HG03460 (cell line): ENCODE data around the gene CEP89.
"Not testable (repeated sequence)": the region's sequence is repeated elsewhere in the genome, so short reads cannot be mapped to it uniquely, and the experiment has no call there.

Experiments used
- ATAC-seq: cut with Tn5 transposase; IDR thresholded peaks from one replicate; pipeline ENCODE4 v1.9.1; 2021; ENCODE audit not compliant: unreplicated experiment

The CEP89 gene

GRCh38 chr19:32872391-32872790 lies 99.4 kb downstream of the CEP89 start:
- ATAC-seq = no peak

- ATAC-seq = no peak
Observed at GRCh38 chr19:32870981-32871451, 100.7 kb downstream of the CEP89 start.

- no peak for ATAC-seq
Observed at GRCh38 chr19:32869966-32870573, 101.7 kb downstream of the CEP89 start.

- no peak for ATAC-seq
Observed at GRCh38 chr19:32869369-32869965, 102.3 kb downstream of the CEP89 start, which contains the start of gene SLC7A9. SLC7A9 (minus strand) TSS chr19:32869767; CDS start chr19:32868534, 1,233 bp downstream.

GRCh38 chr19:32868206-32868950 lies 103.4 kb downstream of the CEP89 start:
- ATAC-seq = no peak

- not testable (repeated sequence) for ATAC-seq
Observed at GRCh38 chr19:32867436-32867835, 104.3 kb downstream of the CEP89 start.

- no peak for ATAC-seq
Observed at GRCh38 chr19:32866564-32867265, 105.0 kb downstream of the CEP89 start.

GRCh38 chr19:32866061-32866460 lies 105.7 kb downstream of the CEP89 start:
- ATAC-seq = no peak

GRCh38 chr19:32865326-32865725 lies 106.4 kb downstream of the CEP89 start:
- ATAC-seq = no peak

GRCh38 chr19:32864318-32865007 lies 107.3 kb downstream of the CEP89 start:
- no peak for ATAC-seq

GRCh38 chr19:32863841-32864240 lies 107.9 kb downstream of the CEP89 start:
- ATAC-seq = no peak

GRCh38 chr19:32863301-32863700 lies 108.5 kb downstream of the CEP89 start:
- ATAC-seq = no peak

GRCh38 chr19:32862741-32863140 lies 109.0 kb downstream of the CEP89 start:
- ATAC-seq = no peak

- no peak for ATAC-seq
Observed at GRCh38 chr19:32862173-32862572, 109.6 kb downstream of the CEP89 start.

- no peak for ATAC-seq
Observed at GRCh38 chr19:32861596-32861995, 110.2 kb downstream of the CEP89 start.

- ATAC-seq = no peak
Observed at GRCh38 chr19:32859591-32859990, 112.2 kb downstream of the CEP89 start.

GRCh38 chr19:32858559-32858958 lies 113.2 kb downstream of the CEP89 start:
- no peak for ATAC-seq

GRCh38 chr19:32858155-32858554 lies 113.6 kb downstream of the CEP89 start:
- no peak for ATAC-seq

- no peak for ATAC-seq
Observed at GRCh38 chr19:32857584-32857983, 114.2 kb downstream of the CEP89 start.

GRCh38 chr19:32856818-32857217 lies 114.9 kb downstream of the CEP89 start:
- ATAC-seq = not testable (repeated sequence)

GRCh38 chr19:32852216-32852615 lies 119.5 kb downstream of the CEP89 start:
- ATAC-seq = no peak
